Thoracic aorta (tissue), 2 donors: Measurements from ENCODE around the gene UBALD2. TPM values are rescaled to one million over a fixed set of nuclear protein-coding genes. Genes with fewer than 3 reads are reported as not detected.

ENCODE experiments used
- ATAC-seq: fragments of 150-250 bp; one replicate; pipeline ENCODE4 v1.8.0; 2017; ENCODE audit warnings: low read depth; ENCODE audit not compliant: insufficient number of reproducible peaks, low FRiP score
- DNase-seq: peaks from one replicate; pipeline ENCODE4 v3.0.0-alpha.2; 2020; ENCODE audit warnings: low spot score
- H3K27ac ChIP-seq, 2 donors: fragments of 200-600 bp; sonication (generic); 1 replicate in 1 of 2; 2 replicates in 1 of 2; pipeline ENCODE4 v1.5.1; 2016; ENCODE audit warnings: mild to moderate bottlenecking in 2 of 2, moderate library complexity in 2 of 2
- H3K27me3 ChIP-seq: fragments of 200-600 bp; sonication (generic); replicated peaks from 2 replicates; pipeline ENCODE4 v1.6.0; 2016; ENCODE audit warnings: mild to moderate bottlenecking; ENCODE audit not compliant: insufficient read depth
- H3K36me3 ChIP-seq: fragments of 200-600 bp; sonication (generic); one replicate; pipeline ENCODE4 v1.5.1; 2016
- H3K4me1 ChIP-seq, 2 donors: fragments of 200-600 bp; sonication (generic); 1 replicate in 1 of 2; 2 replicates in 1 of 2; pipeline versions ENCODE4 v1.5.1 to v1.6.0; 2016; ENCODE audit warnings: low read depth in 2 of 2, mild to moderate bottlenecking in 1 of 2; ENCODE audit not compliant: control insufficient read depth in 1 of 2
- H3K4me3 ChIP-seq: fragments of 200-600 bp; sonication (generic); 2 replicates; pipeline ENCODE4 v1.5.1; 2016; ENCODE audit warnings: mild to moderate bottlenecking
- H3K9me3 ChIP-seq: fragments of 200-600 bp; sonication (generic); 2 replicates; pipeline ENCODE4 v1.5.1; 2016
- CTCF ChIP-seq: fragments of 200-600 bp; sonication (generic); IDR thresholded peaks from one replicate; pipeline ENCODE4 v1.5.1; 2019; ENCODE audit warnings: antibody characterized with exemption
- total RNA-seq, 2 donors: library from RNA; depleted of rRNA; stranded (reverse); fragments of >200 nt; gene quantifications; one replicate each; pipeline versions ENCODE4 v1.1.0 to v1.2.3, GENCODE V29; 2016

UBALD2 gene
- total RNA-seq, 2 donors from 2014 or later = 9.9 to 14.9 TPM

DNA sequence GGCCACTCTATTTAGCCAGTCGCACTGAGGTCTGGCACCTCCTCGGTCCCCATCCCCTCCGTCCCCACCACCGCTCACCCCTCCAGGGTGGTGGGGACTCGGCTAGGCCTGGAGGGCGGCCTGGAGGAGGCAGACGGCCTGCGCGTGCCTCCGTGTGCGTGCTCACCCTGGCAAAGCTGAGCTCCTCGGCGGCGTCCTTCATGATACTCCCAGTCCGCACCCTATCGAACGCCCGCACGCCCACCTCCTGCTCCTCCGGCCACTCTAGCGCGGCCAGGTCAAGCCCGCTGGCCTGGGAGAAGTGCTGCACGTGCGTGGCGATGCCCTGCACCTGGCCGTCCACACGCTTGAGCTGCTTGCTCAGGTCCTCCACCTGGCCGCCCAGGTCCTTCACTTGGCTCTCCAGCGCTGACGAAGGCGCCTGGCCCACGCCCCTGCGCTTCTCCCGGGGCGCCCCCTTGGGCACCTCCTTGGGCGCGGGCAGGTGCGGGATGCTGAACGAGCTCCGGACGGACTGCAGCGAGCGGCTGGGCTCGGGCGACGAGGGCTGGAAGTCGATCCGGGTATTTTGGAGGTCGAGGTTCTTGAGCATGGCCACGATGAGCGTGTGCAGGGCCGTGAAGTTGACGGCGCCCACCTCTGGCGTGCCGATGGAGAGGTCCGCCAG is 42.3 kb downstream of the UBALD2 start:
- Histone ChIP-seq H3K27me3 (no peaks in the 10 kb centered on the region), H3K4me3 (no peak overlapping the region), H3K4me1 (no peaks in the 10 kb centered on the region), H3K9me3 (no peaks in the 10 kb centered on the region), H3K27ac (no peak overlapping the region), H3K36me3 (peaks cover 17% of the 10 kb centered on the region)
- no peak for TF ChIP-seq CTCF
- ATAC-seq = no peak
- no peak for DNase-seq

DNA sequence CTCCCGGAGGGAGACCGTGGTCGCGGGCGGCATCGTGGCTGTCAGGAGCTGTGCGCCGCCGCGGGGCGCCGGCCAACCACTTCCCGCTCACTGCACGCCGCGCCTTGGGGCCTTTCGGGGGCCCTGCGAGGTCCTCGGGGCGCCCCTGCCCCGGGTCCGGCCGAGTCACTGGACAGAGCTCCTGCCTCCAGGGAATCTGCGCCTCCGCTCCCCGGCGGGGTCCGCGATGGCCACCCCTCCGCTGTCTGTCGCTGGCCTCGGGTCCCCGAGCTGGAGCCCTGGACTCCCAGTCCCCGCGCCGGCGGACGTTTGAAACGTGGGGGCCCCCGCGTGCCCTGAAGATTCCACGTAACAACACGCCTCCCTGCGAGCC is 42.8 kb downstream of the UBALD2 start, which contains the start of gene QRICH2:
Gene QRICH2 (minus strand): TSS at position 311 of the 373 bp plus-strand sequence. CDS start 278 bp downstream, at position 33.
- DNase-seq = no peak
- H3K9me3 ChIP-seq = no peaks in the 10 kb centered on the region
- TF ChIP-seq CTCF = no peak
- no peaks in the 10 kb centered on the region for H3K27me3 ChIP-seq
- ATAC-seq = no peak
- peaks cover 22% of the 10 kb centered on the region for H3K36me3 ChIP-seq
- no peaks in the 10 kb centered on the region for H3K4me1 ChIP-seq
- H3K27ac ChIP-seq = no peak within 1 kb of the TSS
- no peak within 1 kb of the TSS for H3K4me3 ChIP-seq

GRCh38 chr17:76309461-76309860 is 44.3 kb downstream of the UBALD2 start:
- Histone ChIP-seq H3K4me3 (no peak overlapping the region), H3K27ac (no peak overlapping the region), H3K27me3 (no peaks in the 10 kb centered on the region), H3K4me1 (no peaks in the 10 kb centered on the region), H3K9me3 (no peaks in the 10 kb centered on the region), H3K36me3 (peaks cover 27% of the 10 kb centered on the region)
- no peak for ATAC-seq
- no peak for DNase-seq
- TF ChIP-seq CTCF = no peak

GRCh38 chr17:76312735-76313134 is 47.6 kb downstream of the UBALD2 start:
- H3K27ac ChIP-seq = no peak overlapping the region
- H3K9me3 ChIP-seq = no peaks in the 10 kb centered on the region
- no peaks in the 10 kb centered on the region for H3K4me1 ChIP-seq
- DNase-seq = no peak
- TF ChIP-seq CTCF = no peak
- H3K27me3 ChIP-seq = no peaks in the 10 kb centered on the region
- no peak overlapping the region for H3K4me3 ChIP-seq
- no peak for ATAC-seq
- H3K36me3 ChIP-seq = peaks cover 27% of the 10 kb centered on the region

GRCh38 chr17:76314392-76315227 is 49.5 kb downstream of the UBALD2 start:
- ATAC-seq = no peak
- peaks cover 24% of the 10 kb centered on the region for H3K36me3 ChIP-seq
- TF ChIP-seq CTCF = no peak

More at GRCh38 chr17:76314392-76315227, 49.5 kb downstream of the UBALD2 start:
- Histone ChIP-seq H3K4me1 (no peaks in the 10 kb centered on the region), H3K4me3 (no peak overlapping the region), H3K27me3 (no peaks in the 10 kb centered on the region), H3K9me3 (no peaks in the 10 kb centered on the region), H3K27ac (no peak overlapping the region)
- no peak for DNase-seq
